Fibroblast of lung (primary cell): ENCODE results near the gene LNX2. TPM values are rescaled to one million over a fixed set of nuclear protein-coding genes. Genes with fewer than 3 reads are reported as not detected.

ENCODE experiments used
- DNase-seq, 2 donors: peaks; one replicate each; pipeline versions ENCODE4 v3.0.0 to v3.0.0-alpha.2; 2010; ENCODE audit warnings: low read depth in 2 of 2
- H2AFZ ChIP-seq: 2 replicates; pipeline ENCODE4 v1.5.1; 2012; ENCODE audit warnings: low read length, control low read depth, inconsistent platforms
- H3K27ac ChIP-seq: 2 replicates; pipeline ENCODE4 v1.5.1; 2011; ENCODE audit warnings: low read length, control low read depth; ENCODE audit not compliant: insufficient read depth
- H3K27me3 ChIP-seq: 2 replicates; pipeline ENCODE4 v1.5.1; 2011; ENCODE audit warnings: mild to moderate bottlenecking, low read length; ENCODE audit not compliant: control insufficient read depth, insufficient read depth
- H3K36me3 ChIP-seq: 2 replicates; pipeline ENCODE4 v1.5.1; 2011; ENCODE audit warnings: low read length; ENCODE audit not compliant: control insufficient read depth, insufficient read depth
- H3K4me1 ChIP-seq: 2 replicates; pipeline ENCODE4 v1.5.1; 2011; ENCODE audit warnings: low read length; ENCODE audit not compliant: control insufficient read depth, insufficient read depth; ENCODE audit errors: extremely low read depth
- H3K4me2 ChIP-seq: 2 replicates; pipeline ENCODE4 v1.5.1; 2011; ENCODE audit warnings: low read length, control low read depth; ENCODE audit not compliant: insufficient read depth; ENCODE audit errors: extremely low read depth
- H3K4me3 ChIP-seq, 4 experiments: fragments of 200-600 bp in 1 of 4; sonication (generic) in 1 of 4; replicated peaks in 1 of 4; 2 replicates each; pipeline ENCODE4 v1.5.1; 2011 to 2016; ENCODE audit warnings: low read length in 4 of 4, low read depth in 3 of 4, mild to moderate bottlenecking in 3 of 4, control low read depth in 2 of 4, inconsistent platforms in 1 of 4, mixed read lengths in 1 of 4; ENCODE audit not compliant: insufficient read depth in 1 of 4; ENCODE audit errors: control extremely low read depth in 1 of 4
- H3K79me2 ChIP-seq: 2 replicates; pipeline ENCODE4 v1.5.1; 2012; ENCODE audit warnings: mild to moderate bottlenecking, low read length, inconsistent platforms; ENCODE audit not compliant: control insufficient read depth, insufficient read depth
- H3K9ac ChIP-seq: 2 replicates; pipeline ENCODE4 v1.5.1; 2011; ENCODE audit warnings: mild to moderate bottlenecking, low read length, control low read depth; ENCODE audit not compliant: insufficient read depth
- H3K9me3 ChIP-seq: 2 replicates; pipeline ENCODE4 v1.5.1; 2012; ENCODE audit warnings: low read depth, low read length; ENCODE audit not compliant: control insufficient read depth, insufficient read depth
- H4K20me1 ChIP-seq: 2 replicates; pipeline ENCODE4 v1.5.1; 2011; ENCODE audit warnings: low read length; ENCODE audit not compliant: control insufficient read depth, insufficient read depth; ENCODE audit errors: extremely low read depth
- EZH2 ChIP-seq: IDR thresholded peaks from 2 replicates; pipeline ENCODE4 v1.5.1; 2012; ENCODE audit warnings: low read length, control low read depth, mild to moderate bottlenecking; ENCODE audit errors: missing control alignments
- polyA plus RNA-seq, 2 donors: library from polyadenylated mRNA; depleted of rRNA in 1 of 2; stranded (reverse) in 1 of 2; unstranded in 1 of 2; fragments of >200 nt; gene quantifications; 2 replicates each; pipeline ENCODE4 v1.2.1, GENCODE V29; 2011 to 2012; ENCODE audit warnings: missing spikeins in 1 of 2
- total RNA-seq: library from RNA; depleted of rRNA; stranded (reverse); fragments of >200 nt; gene quantifications from 2 replicates; pipeline ENCODE4 v1.2.1, GENCODE V29; 2014
- TF ChIP-seq, protein P1 (sequence below), 2 donors: IDR thresholded peaks in 1 of 2; conservative IDR thresholded peaks in 1 of 2; 1 replicate in 1 of 2; 2 replicates in 1 of 2; pipeline ENCODE4 v1.5.1; 2011 to 2012; ENCODE audit warnings: low read length in 2 of 2, control low read depth in 1 of 2, inconsistent platforms in 1 of 2, low read depth in 1 of 2, mild to moderate bottlenecking in 1 of 2

The LNX2 gene
- total and polyA plus RNA-seq, 2 donors (not counting 1 experiment from before 2014, with no cell fraction given), result 6.0 to 7.6 TPM

DNA sequence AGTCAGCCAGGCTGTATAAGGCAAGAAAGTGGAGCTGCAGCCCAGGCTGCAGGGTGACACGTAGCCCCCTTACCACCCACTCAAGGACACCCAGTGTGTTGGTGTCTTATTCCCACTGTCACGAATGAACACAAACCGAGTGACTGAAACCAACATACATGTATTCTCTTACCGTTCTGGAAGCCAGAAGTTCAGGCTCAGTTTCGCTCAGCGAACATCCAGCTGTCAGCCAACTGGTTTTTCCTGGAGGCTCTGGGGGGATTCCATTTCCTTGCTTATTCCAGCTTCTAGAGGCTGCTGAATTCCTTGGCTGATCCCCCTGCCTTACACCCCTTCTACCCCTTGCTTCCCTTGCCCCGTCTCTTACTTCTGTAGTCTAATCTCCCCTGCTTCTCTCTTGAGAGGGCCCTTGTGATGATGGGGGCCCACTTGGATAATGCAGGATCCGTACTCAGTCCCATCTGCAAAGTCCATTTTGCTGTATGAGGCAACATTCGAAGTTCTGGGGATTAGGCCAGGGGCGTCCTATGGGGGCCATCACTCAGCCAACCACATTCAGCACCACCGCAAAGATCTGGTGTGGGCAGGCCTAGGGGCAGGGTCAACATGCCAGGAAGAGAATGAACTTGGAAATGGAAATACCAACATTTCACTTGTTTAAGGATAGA, 122.6 kb downstream of the LNX2 start:
- TF ChIP-seq, protein P1, sequence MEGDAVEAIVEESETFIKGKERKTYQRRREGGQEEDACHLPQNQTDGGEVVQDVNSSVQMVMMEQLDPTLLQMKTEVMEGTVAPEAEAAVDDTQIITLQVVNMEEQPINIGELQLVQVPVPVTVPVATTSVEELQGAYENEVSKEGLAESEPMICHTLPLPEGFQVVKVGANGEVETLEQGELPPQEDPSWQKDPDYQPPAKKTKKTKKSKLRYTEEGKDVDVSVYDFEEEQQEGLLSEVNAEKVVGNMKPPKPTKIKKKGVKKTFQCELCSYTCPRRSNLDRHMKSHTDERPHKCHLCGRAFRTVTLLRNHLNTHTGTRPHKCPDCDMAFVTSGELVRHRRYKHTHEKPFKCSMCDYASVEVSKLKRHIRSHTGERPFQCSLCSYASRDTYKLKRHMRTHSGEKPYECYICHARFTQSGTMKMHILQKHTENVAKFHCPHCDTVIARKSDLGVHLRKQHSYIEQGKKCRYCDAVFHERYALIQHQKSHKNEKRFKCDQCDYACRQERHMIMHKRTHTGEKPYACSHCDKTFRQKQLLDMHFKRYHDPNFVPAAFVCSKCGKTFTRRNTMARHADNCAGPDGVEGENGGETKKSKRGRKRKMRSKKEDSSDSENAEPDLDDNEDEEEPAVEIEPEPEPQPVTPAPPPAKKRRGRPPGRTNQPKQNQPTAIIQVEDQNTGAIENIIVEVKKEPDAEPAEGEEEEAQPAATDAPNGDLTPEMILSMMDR (conservative IDR thresholded peaks at IDR 0.05 in 1 of 2, IDR thresholded peaks at IDR 0.05 in 1 of 2; ENCODE audit: low read depth in 1 of 2, low read length in 2 of 2), result no peak
- no peak for TF ChIP-seq EZH2

DNA sequence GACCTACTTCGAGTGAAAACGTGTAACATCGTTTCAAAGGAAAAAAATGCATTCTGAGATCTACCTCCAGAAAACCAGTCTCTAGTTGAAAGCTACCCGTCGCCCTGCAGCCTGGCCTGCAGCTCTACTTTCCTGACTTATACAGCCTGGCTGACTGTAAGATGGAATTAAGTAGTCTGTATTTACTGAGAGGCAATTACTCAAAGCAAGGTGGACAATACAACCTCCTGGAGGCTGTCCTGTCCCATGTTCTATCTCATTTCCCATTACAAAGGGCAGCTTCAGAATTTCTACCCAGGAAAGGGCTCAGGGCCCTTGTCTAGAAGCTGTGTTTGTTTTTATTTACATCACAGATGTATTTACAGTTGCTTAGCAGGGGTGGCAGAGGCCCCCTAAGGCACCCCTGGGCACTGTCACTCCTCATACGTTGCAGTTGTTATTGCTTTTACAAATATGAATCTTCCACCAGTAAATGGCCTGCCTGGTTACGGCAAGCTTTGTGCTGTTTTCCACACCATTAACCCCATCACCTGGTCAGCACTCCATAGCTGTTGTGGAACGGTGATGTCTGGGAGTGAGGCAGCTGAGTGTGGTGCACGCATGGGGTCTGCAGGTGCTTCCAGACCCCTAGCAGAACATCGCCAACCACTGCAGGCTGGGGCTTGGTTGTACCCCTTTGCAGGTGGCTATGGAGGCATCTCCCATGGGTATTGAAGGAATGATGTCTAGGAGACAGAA, 123.6 kb downstream of the LNX2 start:
- Histone ChIP-seq H3K9me3 (no peaks in the 10 kb centered on the region), H3K36me3 (no peaks in the 10 kb centered on the region), H3K4me3 (no peak overlapping the region), H3K27me3 (no peaks in the 10 kb centered on the region), H3K4me1 (no peaks in the 10 kb centered on the region), H4K20me1 (no peaks in the 10 kb centered on the region), H3K9ac (no peak overlapping the region), H3K4me2 (no peak overlapping the region), H3K27ac (no peak overlapping the region), H2AFZ (no peak overlapping the region), H3K79me2 (no peaks in the 10 kb centered on the region)
- no peak for DNase-seq
- TF ChIP-seq, protein P1 (conservative IDR thresholded peaks at IDR 0.05 in 1 of 2, IDR thresholded peaks at IDR 0.05 in 1 of 2; ENCODE audit: low read depth in 1 of 2, low read length in 2 of 2), result no peak
- TF ChIP-seq EZH2, result no peak

More for the DNA sequence above, 122.6 kb downstream of the LNX2 start:
- no peak overlapping the region for H2AFZ ChIP-seq
- H3K27me3 ChIP-seq, result no peaks in the 10 kb centered on the region
- H3K36me3 ChIP-seq, result no peaks in the 10 kb centered on the region
- H3K4me1 ChIP-seq, result no peaks in the 10 kb centered on the region
- no peaks in the 10 kb centered on the region for H3K79me2 ChIP-seq
- no peaks in the 10 kb centered on the region for H3K9me3 ChIP-seq
- no peak overlapping the region for H3K4me2 ChIP-seq
- no peak overlapping the region for H3K9ac ChIP-seq
- no peak overlapping the region for H3K4me3 ChIP-seq
- no peaks in the 10 kb centered on the region for H4K20me1 ChIP-seq
- DNase-seq, result no peak
- no peak overlapping the region for H3K27ac ChIP-seq

DNA sequence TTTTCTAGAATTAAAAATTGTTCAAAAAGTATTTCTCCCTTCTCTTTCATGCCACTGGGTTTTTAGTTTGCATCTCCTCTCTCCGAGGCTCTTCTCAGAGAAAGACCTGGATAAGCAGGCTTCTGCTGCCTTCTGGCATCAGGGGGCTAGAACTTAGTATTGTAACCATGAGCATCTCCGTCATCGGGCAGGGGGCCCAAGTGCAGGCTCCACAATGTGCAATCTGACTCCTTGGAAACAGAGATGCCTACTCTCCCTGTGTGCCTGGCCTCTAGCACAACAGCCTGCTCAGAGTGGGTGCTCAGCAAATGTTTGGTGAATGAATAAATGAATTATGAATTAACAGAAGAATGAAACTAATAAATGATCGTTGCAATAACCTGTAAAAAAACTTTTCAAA, 124.3 kb downstream of the LNX2 start:
- Histone ChIP-seq H3K9ac (no peak overlapping the region), H3K4me1 (no peaks in the 10 kb centered on the region), H3K27me3 (no peaks in the 10 kb centered on the region), H3K9me3 (no peaks in the 10 kb centered on the region), H3K4me3 (no peak overlapping the region), H3K27ac (no peak overlapping the region), H3K79me2 (no peaks in the 10 kb centered on the region), H3K36me3 (no peaks in the 10 kb centered on the region), H4K20me1 (no peaks in the 10 kb centered on the region), H3K4me2 (no peak overlapping the region), H2AFZ (no peak overlapping the region)
- TF ChIP-seq EZH2, result no peak
- TF ChIP-seq, protein P1 (conservative IDR thresholded peaks at IDR 0.05 in 1 of 2, IDR thresholded peaks at IDR 0.05 in 1 of 2; ENCODE audit: low read depth in 1 of 2, low read length in 2 of 2), result no peak
- no peak for DNase-seq
